GM12878 (cell line): ENCODE results near the gene TYSND1. TPM values are rescaled to one million over a fixed set of nuclear protein-coding genes. Genes with fewer than 3 reads are reported as not detected.

ENCODE experiments used
- ATAC-seq: fragments of 200-7000 bp; cut with Tn5 transposase; 3 replicates; pipeline ENCODE4 v1.9.1; 2020; ENCODE audit warnings: mild to moderate bottlenecking, moderate library complexity
- BruUV-seq: library from RNA; stranded (reverse); fragments of 400-500 nt; replicated peaks from 2 replicates; lab custom pipeline; 2021; lab: Mats Ljungman, UMichigan
- CTCF ChIA-PET: fragments of 300-600 bp; sonication (Branson Sonifier 250); formaldehyde crosslinking; extraction: SDS; loops from one replicate; lab custom pipeline; 2021; ENCODE audit warnings: inconsistent platforms; lab: Yijun Ruan, JAX
- POLR2A ChIA-PET: fragments of 350-600 bp; formaldehyde crosslinking; extraction: SDS; loops from one replicate; lab custom pipeline; 2021; ENCODE audit warnings: inconsistent platforms; lab: Charles Lee
- RAD21 ChIA-PET: fragments of 300-600 bp; sonication (Branson Sonifier 250); formaldehyde crosslinking; loops from one replicate; lab custom pipeline; 2023; ENCODE audit warnings: antibody characterized with exemption; ENCODE audit not compliant: unreplicated experiment; lab: Charles Lee
- SMC1A ChIA-PET: fragments of 300-600 bp; sonication (Branson Sonifier 250); formaldehyde crosslinking; loops from one replicate; lab custom pipeline; 2023; ENCODE audit not compliant: unreplicated experiment, uncharacterized antibody; lab: Charles Lee
- DNase-seq: peaks from one replicate; pipeline ENCODE4 v3.0.0-alpha.2; 2011; ENCODE audit warnings: low read depth, low spot score
- FAIRE-seq: peaks from 3 replicates; lab custom pipeline; 2011; peaks lifted over from hg19 to GRCh38; lab: Jason Lieb, UNC
- H2AFZ ChIP-seq: 2 replicates; pipeline ENCODE4 v1.6.0; 2011; ENCODE audit warnings: low read depth, low read length, control low read depth; ENCODE audit not compliant: control insufficient read depth
- H3K27ac ChIP-seq: 2 replicates; pipeline ENCODE4 v1.5.1; 2011; ENCODE audit warnings: control low read depth; ENCODE audit not compliant: control insufficient read depth, insufficient read depth
- H3K27me3 ChIP-seq, 2 experiments: replicated peaks in 1 of 2; 2 replicates each; pipeline versions ENCODE4 v1.6.0 to v1.6.1; 2011; ENCODE audit warnings: low read length in 1 of 2; ENCODE audit not compliant: control insufficient read depth in 2 of 2, insufficient read depth in 2 of 2
- H3K36me3 ChIP-seq, 2 experiments: 2 replicates each; pipeline ENCODE4 v1.5.1; 2011; ENCODE audit warnings: low read length in 1 of 2; ENCODE audit not compliant: control insufficient read depth in 2 of 2, insufficient read depth in 2 of 2
- H3K4me1 ChIP-seq: 2 replicates; pipeline ENCODE4 v1.6.1; 2011; ENCODE audit warnings: mild to moderate bottlenecking, low read length, moderate library complexity, mixed read lengths; ENCODE audit not compliant: control insufficient read depth, insufficient read depth
- H3K4me2 ChIP-seq: 2 replicates; pipeline ENCODE4 v1.6.0; 2011; ENCODE audit warnings: control low read depth; ENCODE audit not compliant: control insufficient read depth, insufficient read depth
- H3K4me3 ChIP-seq: fragments of 200-600 bp; sonication (generic); 2 replicates; pipeline ENCODE4 v1.5.1; 2016
- H3K79me2 ChIP-seq: 2 replicates; pipeline ENCODE4 v1.6.0; 2011; ENCODE audit warnings: low read length; ENCODE audit not compliant: control insufficient read depth, insufficient read depth
- H3K9ac ChIP-seq: 2 replicates; pipeline ENCODE4 v1.8.0; 2011; ENCODE audit warnings: low read length, control low read depth, mixed read lengths; ENCODE audit not compliant: control insufficient read depth, insufficient read depth
- H3K9me3 ChIP-seq: replicated peaks from 3 replicates; pipeline ENCODE4 v1.5.1; 2011; ENCODE audit warnings: mild to moderate bottlenecking, low read length; ENCODE audit not compliant: control insufficient read depth, insufficient read depth
- H4K20me1 ChIP-seq: 2 replicates; pipeline ENCODE4 v1.6.0; 2011; ENCODE audit not compliant: control insufficient read depth, insufficient read depth
- CBX3 ChIP-seq: fragments of 200-600 bp; sonication (generic); IDR thresholded peaks from 2 replicates; pipeline ENCODE4 v1.6.1; 2016; ENCODE audit warnings: low read depth, borderline replicate concordance
- CHD2 ChIP-seq: IDR thresholded peaks from 2 replicates; pipeline ENCODE4 v1.6.1; 2011; ENCODE audit warnings: low read depth, low read length, improper control_type of control experiment, borderline replicate concordance
- CREM ChIP-seq: IDR thresholded peaks from 2 replicates; pipeline ENCODE4 v1.6.1; 2014; ENCODE audit warnings: antibody characterized with exemption, low read depth
- EED ChIP-seq: sonication (generic); IDR thresholded peaks from 2 replicates; pipeline ENCODE4 v1.6.1; 2016; ENCODE audit warnings: antibody characterized with exemption, low read depth
- HDGF ChIP-seq: fragments of 450-650 bp; IDR thresholded peaks from 2 replicates; pipeline ENCODE4 v1.6.1; 2016; ENCODE audit warnings: antibody characterized with exemption
- MYC ChIP-seq: IDR thresholded peaks from 2 replicates; pipeline ENCODE4 v1.6.1; 2011; ENCODE audit warnings: mild to moderate bottlenecking, low read length, moderate library complexity, inconsistent platforms; ENCODE audit not compliant: insufficient read depth, insufficient replicate concordance, insufficient read length, severe bottlenecking
- NR2C2 ChIP-seq: IDR thresholded peaks from 2 replicates; pipeline ENCODE4 v1.6.1; 2011; ENCODE audit warnings: borderline replicate concordance, low read depth; ENCODE audit not compliant: control insufficient read depth, insufficient read length
- RAD51 ChIP-seq: fragments of 450-650 bp; IDR thresholded peaks from 2 replicates; pipeline ENCODE4 v1.6.1; 2016; ENCODE audit warnings: moderate library complexity, mild to moderate bottlenecking, inconsistent platforms
- RELB ChIP-seq: fragments of 450-650 bp; IDR thresholded peaks from 2 replicates; pipeline ENCODE4 v1.6.1; 2017; ENCODE audit warnings: low read depth, mild to moderate bottlenecking, moderate library complexity
- TCF12 ChIP-seq: IDR thresholded peaks from 2 replicates; pipeline ENCODE4 v1.6.1; 2011; ENCODE audit warnings: low read depth, mild to moderate bottlenecking, low read length
- ZNF384 ChIP-seq: IDR thresholded peaks from 2 replicates; pipeline ENCODE4 v1.6.1; 2012; ENCODE audit warnings: low read depth, mild to moderate bottlenecking, low read length, improper control_type of control experiment, borderline replicate concordance
- WGBS: methylation state at CpG from one replicate; pipeline ENCODE4 v1.1.6; 2016; ENCODE audit warnings: low lambda C conversion rate; ENCODE audit not compliant: insufficient replicate concordance, insufficient coverage; ENCODE audit errors: missing lambda C conversion rate; 5-methylcytosine and 5-hydroxymethylcytosine counted together
- in situ Hi-C: fragments of 300-500 bp; cut with MboI; formaldehyde crosslinking; loops from 9 replicates; pipeline ENCODE4 v1.14.3; 2018; ENCODE audit warnings: mixed read lengths
- intact Hi-C: fragments of 100-400 bp; cut with micrococcal nuclease; formaldehyde crosslinking; loops from one replicate; pipeline ENCODE4 v1.14.2; 2022; ENCODE audit not compliant: unreplicated experiment
- polyA plus RNA-seq, 11 experiments: library from polyadenylated mRNA; depleted of rRNA in 4 of 11; unstranded in 6 of 11; stranded (reverse) in 5 of 11; fragments of >200 nt; fragmentation: Nextera tagmentation in 4 of 11; fragmentation: Illumina TruSeq in 1 of 11; extraction: Ambion mirVana in 4 of 11; extraction: Trizol in 1 of 11; gene quantifications; 1 replicate in 1 of 11; 2 replicates in 10 of 11; pipeline versions ENCODE4 v1.2.1 to v1.2.3, GENCODE V29; 2011 to 2016; ENCODE audit warnings: inconsistent platforms in 2 of 11, missing spikeins in 2 of 11, low read depth in 1 of 11
- total RNA-seq, 4 experiments: library from RNA; depleted of rRNA in 3 of 4; stranded (reverse); fragments of >200 nt in 3 of 4; fragmentation: Illumina TruSeq in 1 of 4; extraction: Trizol in 1 of 4; gene quantifications; 2 replicates each; pipeline versions ENCODE4 v1.2.1 to v1.2.3, GENCODE V29; 2013 to 2021
- TF ChIP-seq, protein P1 (sequence below): IDR thresholded peaks from 2 replicates; pipeline ENCODE4 v1.6.1; 2011; ENCODE audit warnings: mild to moderate bottlenecking, low read depth, low read length, moderate library complexity; ENCODE audit not compliant: insufficient replicate concordance

The TYSND1 gene
- total and polyA plus RNA-seq, 10 of the 15 experiments (the other 5 are each of a cell fraction or from before 2014, with no cell fraction given) = 1.9 to 21.4 (median 12.0) TPM

GRCh38 chr10:70176441-70176840, 29.9 kb upstream of the TYSND1 start:
- ChIA-PET RAD21 (no interaction called here), POLR2A (no interaction called here), SMC1A (interaction anchor here (1.2 kb wide), 1 partner anchor 23 kb away, joined by 3 read pairs; no protein-coding TSS in a partner anchor), CTCF (interaction anchor here (0.8 to 1.4 kb wide), 2 partner anchors 45 to 172 kb away, joined by 3 to 5 read pairs; no protein-coding TSS in a partner anchor)
- Histone ChIP-seq H3K9ac (no peak overlapping the region), H4K20me1 (no peaks in the 10 kb centered on the region), H3K4me2 (no peak overlapping the region), H3K4me3 (no peak overlapping the region), H3K27ac (no peak overlapping the region), H3K4me1 (peaks cover 5% of the 10 kb centered on the region; the same call in 1 of the 2 replicates), H3K36me3 (no peaks in the 10 kb centered on the region), H3K27me3 (no peaks in the 10 kb centered on the region), H3K79me2 (no peaks in the 10 kb centered on the region), H2AFZ (no peak overlapping the region), H3K9me3 (no peaks in the 10 kb centered on the region)
- FAIRE-seq (no peak), DNase-seq (no peak), ATAC-seq (no peak)
- no peak for TF ChIP-seq MYC
- intact Hi-C loops (no loop called here), in situ Hi-C loops (no loop called here)
- WGBS = 83% methylated on average over 6 of the region's 6 CpGs
- no TSS peak for BruUV-seq

DNA sequence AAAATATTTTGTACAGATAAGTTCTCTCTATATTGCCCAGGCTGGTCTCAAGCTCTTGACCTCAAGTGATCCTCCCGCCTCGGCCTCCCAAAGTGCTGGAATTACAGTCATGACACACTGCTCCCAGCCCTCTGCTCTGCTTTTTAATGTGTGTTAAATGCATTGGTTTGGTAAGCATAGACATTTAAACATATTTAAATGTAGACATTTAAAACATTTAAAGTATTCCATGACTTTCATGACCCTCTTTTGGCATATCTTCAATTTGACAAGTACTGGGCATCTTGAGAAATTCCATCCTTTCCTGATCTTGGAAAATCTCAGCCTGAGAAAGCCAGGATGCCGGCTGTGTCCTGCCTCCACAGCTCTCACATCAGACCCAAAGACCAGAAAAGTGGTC, 29.0 kb upstream of the TYSND1 start:
- SMC1A ChIA-PET = interaction anchor here (0.6 to 1.4 kb wide), 5 partner anchors 18 to 217 kb away, joined by 3 to 5 read pairs (median 3); no protein-coding TSS in a partner anchor

More for the DNA sequence above, 29.0 kb upstream of the TYSND1 start:
- Histone ChIP-seq H4K20me1 (no peaks in the 10 kb centered on the region), H3K9me3 (no peaks in the 10 kb centered on the region), H3K9ac (no peak overlapping the region), H3K79me2 (peaks cover 3% of the 10 kb centered on the region; the same call in 1 of the 2 replicates), H2AFZ (no peak overlapping the region), H3K27ac (no peak overlapping the region), H3K4me2 (no peak overlapping the region), H3K36me3 (no peaks in the 10 kb centered on the region), H3K4me1 (peaks cover 8% of the 10 kb centered on the region; the same call in 1 of the 2 replicates), H3K4me3 (no peak overlapping the region), H3K27me3 (no peaks in the 10 kb centered on the region)
- ChIA-PET POLR2A (interaction anchor here (0.6 to 1.7 kb wide), 3 partner anchors 13 to 29 kb away, joined by 3 to 6 read pairs (median 5); partner anchors contain the start of gene TYSND1), RAD21 (interaction anchor here (1.0 kb wide), 1 partner anchor 29 kb away, joined by 4 read pairs; the partner anchor contains the start of gene TYSND1), CTCF (interaction anchor here (1.6 to 1.7 kb wide), 2 partner anchors 29 to 46 kb away, joined by 4 to 7 read pairs; partner anchors contain the start of gene TYSND1)
- whole genome bisulfite sequencing = 93% methylated on average over 3 of the region's 3 CpGs
- DNase-seq = no peak
- no peak for FAIRE-seq
- no TSS peak for BruUV-seq
- TF ChIP-seq CHD2 (no peak), MYC (no peak), TCF12 (no peak), CREM (no peak), HDGF (no peak), NR2C2 (no peak), ZNF384 (no peak), RELB (no peak), CBX3 (no peak), EED (no peak), RAD51 (no peak)
- TF ChIP-seq, protein P1, sequence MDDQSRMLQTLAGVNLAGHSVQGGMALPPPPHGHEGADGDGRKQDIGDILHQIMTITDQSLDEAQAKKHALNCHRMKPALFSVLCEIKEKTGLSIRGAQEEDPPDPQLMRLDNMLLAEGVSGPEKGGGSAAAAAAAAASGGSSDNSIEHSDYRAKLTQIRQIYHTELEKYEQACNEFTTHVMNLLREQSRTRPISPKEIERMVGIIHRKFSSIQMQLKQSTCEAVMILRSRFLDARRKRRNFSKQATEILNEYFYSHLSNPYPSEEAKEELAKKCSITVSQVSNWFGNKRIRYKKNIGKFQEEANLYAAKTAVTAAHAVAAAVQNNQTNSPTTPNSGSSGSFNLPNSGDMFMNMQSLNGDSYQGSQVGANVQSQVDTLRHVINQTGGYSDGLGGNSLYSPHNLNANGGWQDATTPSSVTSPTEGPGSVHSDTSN = no peak
- in situ Hi-C loops (no loop called here), intact Hi-C loops (no loop called here)
- ATAC-seq = no peak
